HG02943 (cell line): ENCODE measurements around the gene CELF6.
A peak's percentile ranks its signal among the peaks of the same experiment; 100 is the strongest.

Experiments used
- ATAC-seq: cut with Tn5 transposase; IDR thresholded peaks from one replicate; pipeline ENCODE4 v1.9.1; 2021; ENCODE audit warnings: mild to moderate bottlenecking, low read depth, moderate library complexity; ENCODE audit not compliant: unreplicated experiment

The CELF6 gene

GRCh38 chr15:72319985-72320671, at the start of gene CELF6:
TSS of gene CELF6 (minus strand) at chr15:72320157. CDS start at chr15:72319874, 283 bp downstream.
- ATAC-seq, result peak; percentile 60

- ATAC-seq, result no peak
These were observed 48.9 kb upstream of the CELF6 start for GRCh38 chr15:72368899-72369298.

GRCh38 chr15:72368325-72368724, 48.4 kb upstream of the CELF6 start:
- ATAC-seq, result no peak

- peak; percentile 84 for ATAC-seq
These were observed 45.9 kb upstream of the CELF6 start for GRCh38 chr15:72365844-72366243.

- no peak for ATAC-seq
These were observed 41.2 kb upstream of the CELF6 start for GRCh38 chr15:72361176-72361575.

- no peak for ATAC-seq
These were observed 38.8 kb upstream of the CELF6 start for GRCh38 chr15:72358650-72359171.

GRCh38 chr15:72358121-72358520, 38.2 kb upstream of the CELF6 start:
- no peak for ATAC-seq

GRCh38 chr15:72354496-72354895, 34.5 kb upstream of the CELF6 start:
- ATAC-seq, result no peak

- ATAC-seq, result no peak
These were observed 33.3 kb upstream of the CELF6 start for GRCh38 chr15:72353266-72353665.

GRCh38 chr15:72345806-72346205, 25.8 kb upstream of the CELF6 start:
- no peak for ATAC-seq

GRCh38 chr15:72345280-72345679, 25.3 kb upstream of the CELF6 start:
- no peak for ATAC-seq

GRCh38 chr15:72344602-72345001, 24.6 kb upstream of the CELF6 start:
- ATAC-seq, result no peak

GRCh38 chr15:72342385-72342784, 22.4 kb upstream of the CELF6 start:
- ATAC-seq, result no peak

GRCh38 chr15:72341361-72341760, 21.4 kb upstream of the CELF6 start:
- ATAC-seq, result no peak

GRCh38 chr15:72340366-72340765, 20.4 kb upstream of the CELF6 start:
- no peak for ATAC-seq

GRCh38 chr15:72339777-72340177, 19.8 kb upstream of the CELF6 start:
- no peak for ATAC-seq

- no peak for ATAC-seq
These were observed 18.8 kb upstream of the CELF6 start for GRCh38 chr15:72338617-72339321.

GRCh38 chr15:72338148-72338547, 18.2 kb upstream of the CELF6 start:
- ATAC-seq, result no peak

GRCh38 chr15:72334842-72335241, 14.9 kb upstream of the CELF6 start:
- no peak for ATAC-seq

- ATAC-seq, result no peak
These were observed 11.1 kb upstream of the CELF6 start for GRCh38 chr15:72331021-72331420.

- no peak for ATAC-seq
These were observed 3.8 kb upstream of the CELF6 start for GRCh38 chr15:72323752-72324151.
